Activated CD8-positive, alpha-beta memory T cell treated with anti-CD3 and anti-CD28 coated beads, Interleukin-2, amount 10 ng/mL, durations not matched to agents 7 days and 5 days (primary cell): ENCODE measurements around the gene LASP1. TPM values are rescaled to one million over a fixed set of nuclear protein-coding genes. Genes with fewer than 3 reads are reported as not detected.
A peak's percentile ranks its signal among the peaks of the same experiment; 100 is the strongest.

ENCODE experiments used
- ATAC-seq: fragments of 150-1000 bp; cut with Tn5 transposase; one replicate; pipeline ENCODE4 v1.10.0; 2021; ENCODE audit warnings: moderate library complexity
- CTCF ChIA-PET: fragments of 350-600 bp; sonication (Branson Sonifier 250); formaldehyde crosslinking; loops from one replicate; lab custom pipeline; 2021; ENCODE audit warnings: antibody characterized with exemption; lab: Charles Lee
- DNase-seq: peaks from one replicate; pipeline ENCODE4 v3.0.0-alpha.2; 2020
- H3K27ac Mint-ChIP-seq: one replicate; pipeline ENCODE4 v1.8.0; 2021; ENCODE audit warnings: mild to moderate bottlenecking, mixed read lengths
- H3K27me3 Mint-ChIP-seq: one replicate; pipeline ENCODE4 v1.8.0; 2021; ENCODE audit warnings: mixed read lengths
- H3K36me3 Mint-ChIP-seq: one replicate; pipeline ENCODE4 v1.8.0; 2021; ENCODE audit warnings: mild to moderate bottlenecking, mixed read lengths
- H3K4me1 Mint-ChIP-seq: one replicate; pipeline ENCODE4 v1.8.0; 2021; ENCODE audit warnings: mixed read lengths
- H3K4me3 Mint-ChIP-seq: one replicate; pipeline ENCODE4 v1.8.0; 2021; ENCODE audit warnings: mild to moderate bottlenecking, moderate library complexity, mixed read lengths
- H3K9me3 Mint-ChIP-seq: one replicate; pipeline ENCODE4 v1.8.0; 2022; ENCODE audit warnings: low read depth, mixed read lengths
- total RNA-seq, 2 experiments: library from RNA; stranded (reverse); gene quantifications; one replicate each; pipeline ENCODE4 v1.2.3, GENCODE V29; 2021

The LASP1 gene, protein sequence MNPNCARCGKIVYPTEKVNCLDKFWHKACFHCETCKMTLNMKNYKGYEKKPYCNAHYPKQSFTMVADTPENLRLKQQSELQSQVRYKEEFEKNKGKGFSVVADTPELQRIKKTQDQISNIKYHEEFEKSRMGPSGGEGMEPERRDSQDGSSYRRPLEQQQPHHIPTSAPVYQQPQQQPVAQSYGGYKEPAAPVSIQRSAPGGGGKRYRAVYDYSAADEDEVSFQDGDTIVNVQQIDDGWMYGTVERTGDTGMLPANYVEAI
- total RNA-seq: 100 to 1,000 TPM; 208 to 239 TPM

DNA sequence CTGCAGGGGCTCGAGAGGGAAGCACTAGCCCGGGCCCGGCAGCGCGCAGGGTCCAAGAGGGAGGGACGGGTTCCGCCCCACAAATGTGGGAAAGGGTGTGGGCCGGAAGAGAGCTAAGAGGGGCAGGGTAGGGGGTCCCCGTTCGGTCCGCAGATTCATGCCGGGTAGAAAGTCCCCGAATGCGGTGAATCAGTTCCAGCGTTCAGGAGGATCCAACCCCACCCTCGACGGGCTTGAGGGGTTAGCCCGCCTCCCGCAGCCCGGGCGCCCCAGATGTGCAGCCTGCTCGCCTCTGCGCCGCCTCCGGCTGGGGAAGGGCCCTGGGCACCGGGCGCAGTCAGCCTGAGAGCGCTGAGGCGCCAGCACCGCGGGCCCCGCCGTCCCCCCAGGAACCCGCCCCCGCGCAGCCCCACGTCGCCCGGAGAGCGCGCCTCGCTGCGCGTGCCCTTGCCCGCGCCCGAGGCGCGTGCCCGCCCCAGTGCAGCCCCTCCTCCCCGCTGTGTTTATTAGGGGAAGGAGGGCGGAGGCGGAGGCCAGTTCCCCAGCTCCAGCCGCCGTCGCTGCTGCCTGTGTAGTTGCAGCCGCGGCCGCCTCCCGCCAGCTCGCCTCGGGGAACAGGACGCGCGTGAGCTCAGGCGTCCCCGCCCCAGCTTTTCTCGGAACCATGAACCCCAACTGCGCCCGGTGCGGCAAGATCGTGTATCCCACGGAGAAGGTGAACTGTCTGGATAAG is at the start of gene LASP1:
Gene LASP1 (plus strand): TSS at position 533 of the 733 bp plus-strand sequence. CDS start 132 bp downstream, at position 665.
- H3K4me3 Mint-ChIP-seq: peak within 1 kb of the TSS; percentile 88
- peak within 1 kb of the TSS; percentile 92 for H3K27ac Mint-ChIP-seq
- CTCF ChIA-PET: interaction anchor here (0.8 to 8.5 kb wide), 17 partner anchors 12 to 330 kb away, joined by 3 to 88 read pairs (median 8); partner anchors contain the start of genes ARL5C, LASP1NB, PLXDC1 and RPL19
- no peaks in the 10 kb centered on the region for H3K9me3 Mint-ChIP-seq
- peaks cover 11% of the 10 kb centered on the region for H3K36me3 Mint-ChIP-seq
- peaks cover 2% of the 10 kb centered on the region for H3K27me3 Mint-ChIP-seq
- peaks cover 51% of the 10 kb centered on the region for H3K4me1 Mint-ChIP-seq
- DNase-seq (peak; percentile 91), ATAC-seq (peak; percentile 70)

DNA sequence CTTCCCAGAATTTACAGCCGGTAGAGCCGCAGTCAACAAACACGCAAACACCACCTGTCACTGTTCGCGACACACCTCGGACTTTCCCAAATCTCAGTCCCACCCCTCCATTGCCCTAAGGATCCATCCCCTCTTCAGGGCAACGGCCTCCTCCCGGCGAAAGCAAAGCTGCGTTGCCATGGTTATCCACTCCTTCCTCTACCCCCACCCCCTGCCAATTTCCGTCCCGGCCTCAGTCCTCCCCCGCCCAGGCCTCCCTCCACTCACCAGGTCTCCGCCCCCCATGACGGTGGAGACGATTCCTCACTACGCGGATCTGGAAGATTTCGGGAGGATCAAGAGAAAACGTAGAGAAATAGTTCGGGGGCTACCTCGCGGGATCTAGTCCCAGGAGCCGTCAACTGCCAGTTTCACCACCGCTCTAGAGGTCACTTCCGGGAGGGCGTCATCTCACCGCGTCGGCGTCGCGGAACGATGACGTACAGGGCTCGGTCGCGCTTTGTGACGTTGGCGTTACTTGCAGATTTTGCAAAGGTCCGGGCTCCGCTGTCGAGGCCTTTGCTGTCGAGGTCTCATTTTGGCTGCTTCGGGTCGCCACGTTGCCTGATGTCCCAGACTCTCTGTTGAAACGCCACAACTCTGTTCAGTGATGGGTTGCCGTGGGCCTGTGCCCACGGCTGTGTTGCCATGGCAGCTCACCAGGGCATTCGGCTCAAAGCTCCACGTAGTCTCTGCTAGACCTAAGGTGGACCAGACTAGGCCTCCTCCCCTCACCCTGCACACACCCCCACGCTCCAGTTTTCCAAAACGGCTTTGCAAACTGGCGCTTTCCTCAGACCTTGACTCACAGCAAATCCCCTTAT is 44.7 kb upstream of the LASP1 start, which contains the start of gene CWC25:
Gene CWC25 (minus strand): TSS at position 423 of the 863 bp plus-strand sequence. CDS start 138 bp downstream, at position 285.
- Mint-ChIP-seq H3K4me3 (peak within 1 kb of the TSS; percentile 96), H3K4me1 (peaks cover 28% of the 10 kb centered on the region), H3K9me3 (no peaks in the 10 kb centered on the region), H3K36me3 (peaks cover 14% of the 10 kb centered on the region), H3K27me3 (no peaks in the 10 kb centered on the region), H3K27ac (peak within 1 kb of the TSS; percentile 100)
- CTCF ChIA-PET: interaction anchor here (0.7 to 1.7 kb wide), 4 partner anchors 13 to 46 kb away, joined by 3 to 6 read pairs (median 4); partner anchors contain the start of gene RPL23
- DNase-seq (peak; percentile 96), ATAC-seq (peak; percentile 83)

DNA sequence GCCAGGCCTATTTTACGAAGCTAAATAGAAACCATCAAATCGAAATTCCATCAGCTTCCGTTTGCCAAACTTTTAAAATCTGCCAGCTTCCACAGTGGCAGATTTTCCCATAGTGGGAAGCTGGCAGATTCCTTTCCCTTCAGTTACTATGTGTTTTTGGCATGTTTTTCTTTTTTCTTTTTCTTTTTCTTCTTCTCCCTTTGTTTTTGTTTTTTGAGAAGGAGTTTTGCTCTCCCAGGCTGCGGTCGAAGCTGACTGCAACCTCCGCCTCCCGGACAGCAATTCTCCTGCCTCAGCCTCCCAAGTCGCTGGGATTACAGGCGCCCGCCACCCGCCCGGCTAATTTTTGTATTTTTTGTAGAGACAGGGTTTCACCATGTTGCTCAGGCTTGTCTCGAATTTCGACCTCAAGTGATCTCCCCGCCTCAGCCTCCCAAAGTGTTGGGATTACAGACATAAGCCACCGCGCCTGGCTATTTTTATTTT is 44.1 kb upstream of the LASP1 start:
- Mint-ChIP-seq H3K9me3 (no peaks in the 10 kb centered on the region), H3K27me3 (no peaks in the 10 kb centered on the region), H3K36me3 (peaks cover 7% of the 10 kb centered on the region), H3K4me1 (peaks cover 28% of the 10 kb centered on the region), H3K27ac (peak overlapping the region; percentile 100), H3K4me3 (peak overlapping the region; percentile 96)
- DNase-seq (no peak), ATAC-seq (no peak)
- CTCF ChIA-PET: interaction anchor here (0.7 to 1.7 kb wide), 2 partner anchors 14 to 28 kb away, joined by 4 to 6 read pairs; partner anchors contain the start of gene RPL23

DNA sequence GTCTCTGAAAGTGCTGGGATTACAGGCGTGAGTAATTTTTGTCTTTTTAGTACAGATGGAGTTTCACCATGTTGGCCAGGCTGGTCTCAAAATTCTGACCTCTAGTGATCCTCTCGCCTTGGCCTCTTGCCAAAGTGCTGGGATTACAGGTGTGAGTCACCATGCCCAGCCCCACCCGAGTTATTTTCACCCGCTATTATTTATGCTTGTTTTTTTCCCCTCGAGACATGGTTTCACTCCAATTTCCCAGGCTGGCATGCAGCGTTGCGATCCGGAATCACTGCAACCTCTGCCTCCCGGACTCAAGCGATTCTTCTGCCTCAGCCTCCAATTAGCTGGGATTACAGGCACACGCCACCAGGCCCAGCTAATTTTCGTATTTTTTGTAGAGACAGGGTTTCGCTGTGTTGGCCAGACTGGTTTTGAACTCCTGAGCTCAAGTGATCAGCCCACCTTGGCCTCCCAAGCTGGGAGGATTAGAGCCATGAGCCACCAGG is 25.5 kb upstream of the LASP1 start:
- CTCF ChIA-PET: no interaction called here
- no peak for ATAC-seq
- Mint-ChIP-seq H3K9me3 (no peaks in the 10 kb centered on the region), H3K27me3 (no peaks in the 10 kb centered on the region), H3K27ac (no peak overlapping the region), H3K4me3 (no peak overlapping the region), H3K4me1 (peaks cover 9% of the 10 kb centered on the region), H3K36me3 (peaks cover 22% of the 10 kb centered on the region)
- DNase-seq: no peak

DNA sequence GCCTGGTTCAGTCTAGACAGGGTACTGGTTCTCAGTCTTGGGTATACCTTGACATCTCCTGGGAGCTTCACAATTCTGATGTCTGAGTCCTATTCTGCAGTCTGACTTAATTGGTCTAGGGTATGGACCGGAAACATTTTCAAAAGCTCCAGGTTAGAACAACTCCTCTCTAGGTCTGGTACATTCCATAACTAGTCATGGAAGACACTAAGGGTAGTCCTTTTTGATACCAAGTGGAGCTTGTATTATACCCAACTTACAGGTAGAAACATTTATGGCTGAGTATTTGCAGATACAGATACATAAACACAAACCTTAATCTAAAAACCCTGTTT is 21.3 kb upstream of the LASP1 start:
- H3K27ac Mint-ChIP-seq: no peak overlapping the region
- DNase-seq (no peak), ATAC-seq (no peak)
- peaks cover 61% of the 10 kb centered on the region for H3K36me3 Mint-ChIP-seq
- H3K27me3 Mint-ChIP-seq: no peaks in the 10 kb centered on the region
- H3K9me3 Mint-ChIP-seq: no peaks in the 10 kb centered on the region
- peaks cover 35% of the 10 kb centered on the region for H3K4me1 Mint-ChIP-seq
- no peak overlapping the region for H3K4me3 Mint-ChIP-seq
- CTCF ChIA-PET: no interaction called here

DNA sequence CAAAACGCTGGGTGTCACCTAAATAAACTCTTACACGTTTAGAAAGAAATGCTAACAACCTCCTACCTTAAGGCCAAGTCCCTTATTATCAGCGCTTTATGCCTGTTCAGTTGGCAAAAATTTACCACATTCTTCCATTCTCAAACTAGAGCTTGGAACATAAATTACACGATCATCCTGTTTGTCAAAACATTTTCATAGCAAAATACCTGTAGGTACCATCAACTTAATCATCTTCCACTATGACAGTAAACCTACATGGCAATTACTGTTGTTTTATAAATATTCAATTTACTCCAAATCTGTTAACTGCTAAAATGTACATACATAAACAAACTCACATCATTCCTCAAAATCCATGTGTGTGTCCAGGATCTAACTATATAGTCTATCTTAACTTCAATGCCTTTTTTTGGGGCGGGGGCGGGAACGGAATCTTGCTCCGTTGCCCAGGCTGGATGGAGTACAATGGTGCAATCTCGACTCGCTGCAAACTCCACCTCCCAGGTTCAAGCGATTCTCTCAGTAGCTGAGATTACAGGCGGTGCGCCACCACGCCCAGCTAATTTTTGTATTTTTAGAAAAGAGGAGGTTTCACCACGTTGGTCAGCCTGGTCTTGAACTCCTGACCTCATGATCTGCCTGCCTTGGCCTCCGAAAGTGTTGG is 20.8 kb upstream of the LASP1 start:
- no peak overlapping the region for H3K27ac Mint-ChIP-seq
- ATAC-seq (no peak), DNase-seq (no peak)
- H3K9me3 Mint-ChIP-seq: no peaks in the 10 kb centered on the region
- peaks cover 62% of the 10 kb centered on the region for H3K36me3 Mint-ChIP-seq
- CTCF ChIA-PET: no interaction called here
- H3K4me1 Mint-ChIP-seq: peaks cover 37% of the 10 kb centered on the region
- H3K4me3 Mint-ChIP-seq: no peak overlapping the region
- H3K27me3 Mint-ChIP-seq: no peaks in the 10 kb centered on the region

DNA sequence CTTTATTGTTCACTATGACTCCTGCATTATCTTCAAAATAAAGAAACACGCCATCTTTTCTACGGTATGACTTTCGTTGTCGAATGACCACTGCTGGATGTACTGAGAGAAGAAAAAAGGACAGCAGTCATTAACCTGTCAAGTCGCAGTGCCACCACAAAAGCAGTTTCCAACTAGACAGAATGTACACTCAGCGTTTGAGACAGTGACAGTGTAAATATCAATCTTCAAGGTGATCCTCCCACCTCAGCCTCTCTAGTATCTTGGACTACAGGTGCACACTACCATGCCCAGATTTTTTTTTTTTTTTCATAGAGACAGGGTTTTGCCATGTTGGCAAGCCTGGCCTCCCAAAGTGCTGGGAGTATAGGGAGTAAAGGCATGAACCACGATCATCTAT is 19.5 kb upstream of the LASP1 start:
- Mint-ChIP-seq H3K27ac (no peak overlapping the region), H3K4me3 (peak overlapping the region; percentile 97), H3K4me1 (peaks cover 43% of the 10 kb centered on the region), H3K9me3 (no peaks in the 10 kb centered on the region), H3K27me3 (no peaks in the 10 kb centered on the region), H3K36me3 (peaks cover 62% of the 10 kb centered on the region)
- no peak for ATAC-seq
- CTCF ChIA-PET: interaction anchor here (1.3 kb wide), 1 partner anchor 33 kb away, joined by 5 read pairs; no protein-coding TSS in a partner anchor
- DNase-seq: no peak

DNA sequence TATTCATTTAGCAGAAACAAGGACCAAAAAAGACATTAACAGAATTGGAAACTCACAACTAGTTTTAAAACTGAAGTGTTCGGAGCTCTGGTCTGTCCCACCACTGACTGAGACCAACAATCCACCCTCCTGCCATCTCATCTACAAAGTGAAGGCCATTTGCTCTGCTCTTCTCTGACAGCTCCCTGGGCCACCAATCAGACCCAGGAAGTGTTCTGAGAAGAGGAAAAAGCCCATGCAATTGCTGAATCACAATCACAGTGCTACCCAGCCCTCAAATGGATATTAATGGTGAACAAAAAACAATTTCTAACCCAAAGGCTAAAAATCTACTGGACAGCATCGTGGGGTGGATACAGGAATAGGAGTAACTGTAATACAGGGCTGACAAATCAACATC is 18.4 kb upstream of the LASP1 start:
- Mint-ChIP-seq H3K27me3 (no peaks in the 10 kb centered on the region), H3K4me3 (peak overlapping the region; percentile 97), H3K36me3 (peaks cover 62% of the 10 kb centered on the region), H3K9me3 (no peaks in the 10 kb centered on the region), H3K27ac (peak overlapping the region; percentile 98), H3K4me1 (peaks cover 44% of the 10 kb centered on the region)
- CTCF ChIA-PET: interaction anchor here (0.6 to 4.2 kb wide), 4 partner anchors 18 to 132 kb away, joined by 3 to 52 read pairs (median 8); partner anchors contain the start of gene LASP1
- no peak for DNase-seq
- ATAC-seq: no peak

DNA sequence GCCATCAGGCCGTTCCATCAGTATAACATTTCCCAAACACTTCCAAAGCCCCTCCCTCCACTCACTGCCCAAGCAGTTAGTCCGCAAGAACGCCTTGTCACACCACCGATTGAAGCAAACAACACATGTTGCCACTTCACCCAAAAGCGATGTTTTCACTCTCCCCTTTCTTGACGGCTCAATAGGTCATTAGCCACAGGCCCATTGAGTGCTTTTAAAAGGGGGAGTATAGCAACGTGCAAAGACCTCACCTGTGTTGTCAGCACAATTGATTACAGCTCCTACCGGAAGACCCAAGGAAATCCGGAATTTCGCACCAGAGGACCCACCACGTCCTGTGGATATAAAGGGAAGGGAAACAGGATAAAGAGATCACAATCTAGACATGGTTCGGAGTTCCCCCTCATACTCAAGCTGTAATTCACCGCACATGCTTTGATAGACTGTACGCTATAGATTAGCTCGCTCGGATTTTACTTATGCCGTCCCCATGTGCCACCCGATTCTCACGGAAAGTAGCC is 17.0 kb upstream of the LASP1 start:
- CTCF ChIA-PET: interaction anchor here (1.4 to 4.2 kb wide), 7 partner anchors 11 to 312 kb away, joined by 3 to 52 read pairs (median 8); partner anchors contain the start of gene LASP1
- H3K27ac Mint-ChIP-seq: peak overlapping the region; percentile 98
- H3K36me3 Mint-ChIP-seq: peaks cover 55% of the 10 kb centered on the region
- DNase-seq (peak; percentile 46), ATAC-seq (peak; percentile 5)
- no peaks in the 10 kb centered on the region for H3K27me3 Mint-ChIP-seq
- peaks cover 42% of the 10 kb centered on the region for H3K4me1 Mint-ChIP-seq
- no peaks in the 10 kb centered on the region for H3K9me3 Mint-ChIP-seq
- H3K4me3 Mint-ChIP-seq: peak overlapping the region; percentile 97

DNA sequence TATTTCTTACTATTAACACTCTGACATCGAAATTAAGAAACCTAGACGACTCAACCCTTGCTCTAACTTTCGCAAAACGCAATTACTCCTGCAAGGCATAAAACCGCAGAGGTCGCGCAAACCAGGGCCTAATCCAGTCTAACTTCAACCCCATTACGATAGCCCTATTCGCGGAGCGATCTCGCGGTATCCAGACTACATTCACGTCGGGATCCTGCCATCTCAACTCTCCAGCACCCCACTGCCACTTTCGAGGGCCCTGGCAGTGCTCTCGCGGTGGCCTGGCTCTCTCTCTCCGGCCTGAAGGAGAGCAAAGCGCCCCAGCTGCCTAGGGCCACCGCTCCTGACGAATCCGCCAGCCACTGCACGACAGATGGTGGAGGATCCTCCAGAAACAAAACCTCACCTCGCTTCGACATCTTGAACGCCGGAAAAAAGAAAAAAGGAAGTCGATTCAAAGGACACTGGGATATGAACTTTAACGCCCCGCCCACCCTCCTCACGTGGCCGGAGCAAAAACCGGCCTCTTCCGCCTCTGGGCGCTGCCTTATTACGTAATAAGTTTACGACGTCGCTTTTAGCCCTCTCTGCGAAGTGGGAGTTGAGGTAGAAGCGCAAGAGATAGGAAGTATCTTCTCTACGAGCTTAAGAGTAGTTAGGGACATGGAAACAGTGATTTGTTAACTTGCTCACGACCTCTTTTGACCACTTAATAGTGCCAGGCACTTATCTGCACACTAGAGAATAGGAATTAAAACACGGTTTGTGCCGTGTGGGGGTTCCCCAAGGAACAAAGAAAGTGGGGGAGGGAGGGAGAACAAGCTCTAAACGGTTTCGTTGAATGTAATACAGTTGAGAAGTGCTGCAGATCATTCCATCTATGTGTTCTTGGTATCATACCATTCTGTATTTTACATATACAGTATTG is 16.3 kb upstream of the LASP1 start, which contains the start of gene RPL23:
Gene RPL23 (minus strand): TSS at position 430 of the 928 bp plus-strand sequence. CDS start 11 bp downstream, at position 419.
- H3K4me1 Mint-ChIP-seq: peaks cover 42% of the 10 kb centered on the region
- H3K36me3 Mint-ChIP-seq: peaks cover 48% of the 10 kb centered on the region
- CTCF ChIA-PET: interaction anchor here (0.6 to 4.2 kb wide), 13 partner anchors 10 to 379 kb away, joined by 3 to 52 read pairs (median 4); partner anchors contain the start of genes FBXO47, LASP1 and PSMB3
- ATAC-seq (peak; percentile 88), DNase-seq (peak; percentile 96)
- no peaks in the 10 kb centered on the region for H3K27me3 Mint-ChIP-seq
- H3K9me3 Mint-ChIP-seq: no peaks in the 10 kb centered on the region
- peak within 1 kb of the TSS; percentile 97 for H3K4me3 Mint-ChIP-seq
- H3K27ac Mint-ChIP-seq: peak within 1 kb of the TSS; percentile 98
